H1 (cell line): ENCODE data around the gene DPPA4. TPM values are rescaled to one million over a fixed set of nuclear protein-coding genes. Genes with fewer than 3 reads are reported as not detected.

Experiments used
- ASH2L ChIP-seq: fragments of 200-600, 300-600 bp; sonication (generic); IDR thresholded peaks from one replicate; pipeline ENCODE4 v1.7.1; 2017; ENCODE audit warnings: low read length
- BCL11A ChIP-seq, 2 experiments: IDR thresholded peaks; one replicate each; pipeline ENCODE4 v1.6.1; 2011; ENCODE audit warnings: low read depth in 2 of 2, low read length in 2 of 2, mild to moderate bottlenecking in 2 of 2
- CBX8 ChIP-seq: fragments of 300-800, 300-1000 bp; sonication (generic); IDR thresholded peaks from 2 replicates; pipeline ENCODE4 v1.7.1; 2016; ENCODE audit warnings: low read depth, low read length, borderline replicate concordance
- CHD2 ChIP-seq: IDR thresholded peaks from 2 replicates; pipeline ENCODE4 v1.6.1; 2012; ENCODE audit warnings: low read length, improper control_type of control experiment
- EP300 ChIP-seq, 2 experiments: IDR thresholded peaks; 1 replicate in 1 of 2; 2 replicates in 1 of 2; pipeline ENCODE4 v1.6.1; 2011 to 2012; ENCODE audit warnings: low read depth in 2 of 2, low read length in 2 of 2, mild to moderate bottlenecking in 2 of 2, borderline replicate concordance in 1 of 2, inconsistent platforms in 1 of 2, moderate library complexity in 1 of 2
- GABPA ChIP-seq: IDR thresholded peaks from 2 replicates; pipeline ENCODE4 v1.6.1; 2011; ENCODE audit warnings: mild to moderate bottlenecking, low read length, moderate library complexity, borderline replicate concordance; ENCODE audit not compliant: insufficient read depth
- GTF2F1 ChIP-seq: IDR thresholded peaks from 2 replicates; pipeline ENCODE4 v1.6.1; 2012; ENCODE audit warnings: low read depth, low read length, improper control_type of control experiment, borderline replicate concordance
- HDAC6 ChIP-seq: IDR thresholded peaks from one replicate; pipeline ENCODE4 v1.7.1; 2012; ENCODE audit warnings: low read depth, mild to moderate bottlenecking, inconsistent platforms, low read length, moderate library complexity
- JUN ChIP-seq: IDR thresholded peaks from 2 replicates; pipeline ENCODE4 v1.6.1; 2011; ENCODE audit warnings: low read depth, mild to moderate bottlenecking, improper control_type of control experiment, low read length
- KDM1A ChIP-seq: fragments of 200-600, 300-600 bp; sonication (generic); IDR thresholded peaks from 2 replicates; pipeline ENCODE4 v1.7.1; 2016; ENCODE audit warnings: mild to moderate bottlenecking, low read length, borderline replicate concordance
- KDM4A ChIP-seq: IDR thresholded peaks from one replicate; pipeline ENCODE4 v1.7.1; 2012; ENCODE audit warnings: low read depth, mild to moderate bottlenecking, moderate library complexity, low read length, inconsistent platforms; ENCODE audit not compliant: severe bottlenecking
- PHF8 ChIP-seq: fragments of 200-600 bp; sonication (generic); conservative IDR thresholded peaks from 2 replicates; pipeline ENCODE4 v1.7.1; 2012; ENCODE audit warnings: low read depth, mild to moderate bottlenecking, inconsistent platforms, low read length, moderate library complexity
- POLR2A ChIP-seq, 2 experiments: IDR thresholded peaks; 1 replicate in 1 of 2; 2 replicates in 1 of 2; pipeline ENCODE4 v1.6.1; 2011; ENCODE audit warnings: low read depth in 2 of 2, low read length in 2 of 2, mild to moderate bottlenecking in 2 of 2; ENCODE audit errors: control extremely low read depth in 1 of 2
- POU5F1 ChIP-seq: IDR thresholded peaks from 2 replicates; pipeline ENCODE4 v1.6.1; 2011; ENCODE audit warnings: low read depth, mild to moderate bottlenecking, low read length, moderate library complexity
- RAD21 ChIP-seq, 2 experiments: IDR thresholded peaks in 1 of 2; conservative IDR thresholded peaks in 1 of 2; 2 replicates each; pipeline ENCODE4 v1.6.1; 2011; ENCODE audit warnings: low read depth in 2 of 2, low read length in 2 of 2, improper control_type of control experiment in 1 of 2, inconsistent platforms in 1 of 2, mild to moderate bottlenecking in 1 of 2, moderate library complexity in 1 of 2
- RBBP5 ChIP-seq: IDR thresholded peaks from 2 replicates; pipeline ENCODE4 v1.7.1; 2012; ENCODE audit warnings: low read depth, mild to moderate bottlenecking, inconsistent platforms, low read length, moderate library complexity, borderline replicate concordance
- SAP30 ChIP-seq: fragments of 300-600 bp; sonication (generic); IDR thresholded peaks from 2 replicates; pipeline ENCODE4 v1.7.1; 2012; ENCODE audit warnings: low read length, moderate library complexity, mild to moderate bottlenecking, inconsistent platforms; ENCODE audit not compliant: insufficient read depth, insufficient replicate concordance
- SP2 ChIP-seq: IDR thresholded peaks from 2 replicates; pipeline ENCODE4 v1.6.1; 2012; ENCODE audit warnings: mild to moderate bottlenecking, low read length, inconsistent platforms
- SP4 ChIP-seq: IDR thresholded peaks from 2 replicates; pipeline ENCODE4 v1.6.1; 2012; ENCODE audit warnings: low read length, inconsistent platforms
- SRF ChIP-seq: IDR thresholded peaks from 2 replicates; pipeline ENCODE4 v1.6.1; 2011; ENCODE audit warnings: mild to moderate bottlenecking, low read depth, low read length, moderate library complexity
- TAF7 ChIP-seq: optimal IDR thresholded peaks from 2 replicates; pipeline ENCODE3; 2011; ENCODE audit warnings: low read depth, mild to moderate bottlenecking, inconsistent platforms, low read length, moderate library complexity, borderline replicate concordance
- TBP ChIP-seq: IDR thresholded peaks from 2 replicates; pipeline ENCODE4 v1.6.1; 2011; ENCODE audit warnings: low read depth, low read length, improper control_type of control experiment
- TEAD4 ChIP-seq: IDR thresholded peaks from 2 replicates; pipeline ENCODE4 v1.6.1; 2012; ENCODE audit warnings: low read depth, low read length, inconsistent platforms, mixed read lengths
- polyA plus RNA-seq, 7 experiments: library from polyadenylated mRNA; depleted of rRNA in 3 of 7; stranded (reverse) in 5 of 7; unstranded in 2 of 7; fragments of >200 nt in 5 of 7; fragments of 200-250 nt in 2 of 7; gene quantifications; 1 replicate in 5 of 7; 2 replicates in 1 of 7; 4 replicates in 1 of 7; pipeline versions ENCODE4 v1.2.1 to v1.2.3, GENCODE V29; 2011 to 2013; ENCODE audit warnings: missing spikeins in 2 of 7, mixed read lengths in 2 of 7
- total RNA-seq: library from RNA; stranded (reverse); fragmentation: NEBNext Ultra II Directional; extraction: Animal tissue kit (Norgen Biotek cat#: 25700); gene quantifications from 2 replicates; pipeline ENCODE4 v1.2.1, GENCODE V29; 2021
- TF ChIP-seq, protein P1 (sequence below): IDR thresholded peaks from 2 replicates; pipeline ENCODE4 v1.6.1; 2012; ENCODE audit warnings: inconsistent platforms

The DPPA4 gene
- total and polyA plus RNA-seq, 2 of the 8 experiments (the other 6 are each of a cell fraction or from before 2014, with no cell fraction given): 424 to 772 TPM

DNA sequence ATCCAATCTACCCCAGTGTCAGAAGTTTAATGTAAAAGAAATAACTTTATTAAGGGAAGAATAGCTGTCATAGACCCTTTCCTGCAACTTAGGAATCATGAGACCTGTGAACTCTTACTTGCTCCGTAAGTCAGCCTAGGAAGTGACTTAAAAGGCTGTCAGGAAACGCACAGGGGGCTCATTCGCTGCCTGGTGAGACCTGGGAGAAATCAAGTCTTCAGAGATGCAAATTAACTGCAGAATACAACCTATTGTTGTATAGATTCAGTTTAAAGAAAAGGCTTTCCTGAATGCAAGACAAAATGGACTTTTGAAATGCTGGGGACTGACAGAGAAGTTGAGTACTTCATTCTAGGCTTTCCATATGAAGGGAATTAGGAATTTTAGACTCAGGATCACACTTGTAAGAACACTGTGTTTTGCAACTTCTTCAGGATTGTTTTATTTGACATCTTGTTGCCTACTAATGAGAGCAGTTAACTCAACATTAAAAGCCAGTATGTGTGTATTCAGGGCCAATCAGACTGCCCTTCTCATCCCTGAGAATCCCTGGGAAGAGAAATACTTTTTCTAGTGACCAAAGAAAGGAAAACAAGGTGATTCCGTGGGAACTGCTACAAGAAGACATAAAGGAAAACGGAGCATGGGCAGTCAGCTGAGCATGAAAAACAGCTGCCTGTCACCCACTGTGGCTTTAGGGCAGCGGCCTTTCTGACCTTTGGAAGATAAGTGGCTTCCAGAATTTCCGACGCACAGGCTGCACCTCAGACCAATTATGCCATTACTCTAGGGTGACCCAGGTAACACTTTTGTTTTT lies 18.5 kb upstream of the DPPA4 start (continued):
- no peak for TF ChIP-seq PHF8
- TF ChIP-seq TEAD4: no peak
- no peak for TF ChIP-seq TAF7
- no peak for TF ChIP-seq RBBP5
- TF ChIP-seq SRF: no peak
- no peak for TF ChIP-seq KDM1A
- TF ChIP-seq SAP30: peak; percentile 76
- peak; percentile 23; the same call in 1 of the 2 replicates for TF ChIP-seq TBP
- TF ChIP-seq POLR2A (IDR thresholded peaks at IDR 0.05; ENCODE audit: control extremely low read depth in 1 of 2, low read depth in 2 of 2, low read length in 2 of 2): peak in 1 of 2 experiments; percentile 11
- TF ChIP-seq BCL11A (IDR thresholded peaks at IDR 0.05; ENCODE audit: low read depth in 2 of 2, low read length in 2 of 2): no peak
- no peak for TF ChIP-seq GTF2F1
- TF ChIP-seq HDAC6: no peak
- TF ChIP-seq ASH2L: no peak
- TF ChIP-seq RAD21 (IDR thresholded peaks at IDR 0.05 in 1 of 2, conservative IDR thresholded peaks at IDR 0.05 in 1 of 2; ENCODE audit: low read depth in 2 of 2, low read length in 2 of 2): no peak
- TF ChIP-seq KDM4A: no peak
- TF ChIP-seq GABPA: no peak
- 0 out of 2 replicates have a peak, but pooled peaks have one; percentile 36 for TF ChIP-seq POU5F1
- no peak for TF ChIP-seq SP4
- TF ChIP-seq, protein P1, sequence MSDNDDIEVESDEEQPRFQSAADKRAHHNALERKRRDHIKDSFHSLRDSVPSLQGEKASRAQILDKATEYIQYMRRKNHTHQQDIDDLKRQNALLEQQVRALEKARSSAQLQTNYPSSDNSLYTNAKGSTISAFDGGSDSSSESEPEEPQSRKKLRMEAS: peak; percentile 30; the same call in 1 of the 2 replicates
- no peak for TF ChIP-seq SP2
- TF ChIP-seq JUN: no peak
- no peak for TF ChIP-seq CBX8
- TF ChIP-seq EP300 (IDR thresholded peaks at IDR 0.05; ENCODE audit: borderline replicate concordance in 1 of 2, low read depth in 2 of 2, low read length in 2 of 2): no peak
- TF ChIP-seq CHD2: no peak
